Epithelial cell of proximal tubule (primary cell): ENCODE results near the gene LRATD1. TPM values are rescaled to one million over a fixed set of nuclear protein-coding genes. Genes with fewer than 3 reads are reported as not detected.

Source experiments
- DNase-seq: peaks from one replicate; pipeline ENCODE4 v3.0.0-alpha.2; 2011; ENCODE audit warnings: low read depth
- H3K4me3 ChIP-seq: 2 replicates; pipeline ENCODE4 v1.5.1; 2011; ENCODE audit warnings: low read depth, mild to moderate bottlenecking, low read length
- CTCF ChIP-seq: conservative IDR thresholded peaks from 2 replicates; pipeline ENCODE4 v1.5.1; 2012; ENCODE audit warnings: low read depth, mild to moderate bottlenecking, low read length
- total RNA-seq: library from RNA; depleted of rRNA; stranded (reverse); fragments of >200 nt; gene quantifications from 2 replicates; pipeline ENCODE4 v1.2.3, GENCODE V29; 2015

The LRATD1 gene
- total RNA-seq, 1 donor from 2014 or later, result 14.2 TPM

GRCh38 chr2:14638488-14638887 lies 6.0 kb downstream of the LRATD1 start:
- no peak for TF ChIP-seq CTCF
- no peak overlapping the region for H3K4me3 ChIP-seq
- no peak for DNase-seq

DNA sequence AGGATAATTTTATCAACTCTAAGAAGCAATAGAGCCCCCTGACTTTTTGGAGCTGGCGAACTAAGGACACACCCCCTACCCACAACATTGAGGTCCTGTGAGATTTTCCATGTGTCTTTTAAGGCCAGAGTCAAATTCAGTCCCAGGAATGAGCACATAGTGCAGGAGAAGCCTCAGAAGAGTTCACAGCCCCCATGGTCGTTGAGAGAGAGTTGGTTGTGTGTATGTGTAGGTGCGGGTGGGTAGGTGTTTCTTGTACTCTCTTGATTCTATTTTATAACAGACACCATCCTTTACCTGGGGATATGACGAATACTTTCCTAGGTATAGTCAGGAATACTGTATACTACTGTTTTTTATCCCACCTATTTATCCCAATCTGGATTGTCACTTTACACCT lies 8.6 kb downstream of the LRATD1 start:
- no peak for TF ChIP-seq CTCF
- no peak overlapping the region for H3K4me3 ChIP-seq
- no peak for DNase-seq

DNA sequence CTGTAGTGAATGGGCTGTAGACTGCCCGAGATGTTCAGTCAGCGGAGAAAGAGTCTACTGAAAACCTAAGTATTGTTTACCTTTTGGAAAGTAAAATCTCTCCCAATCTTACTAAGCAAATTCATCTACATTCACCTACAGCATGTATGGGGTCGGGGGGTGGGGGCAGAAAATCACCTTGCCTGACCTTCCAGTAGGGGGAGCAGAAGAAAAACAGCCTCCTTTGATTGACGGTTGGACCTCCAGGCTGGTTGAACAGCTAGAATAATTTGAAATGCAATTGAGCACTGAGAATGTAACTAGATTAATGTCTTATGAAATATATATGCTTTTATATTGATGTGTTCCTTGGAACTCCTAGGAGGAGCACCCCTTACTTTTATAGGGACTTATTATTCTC lies 10.0 kb downstream of the LRATD1 start:
- TF ChIP-seq CTCF, result peak; percentile 31
- no peak overlapping the region for H3K4me3 ChIP-seq
- no peak for DNase-seq

DNA sequence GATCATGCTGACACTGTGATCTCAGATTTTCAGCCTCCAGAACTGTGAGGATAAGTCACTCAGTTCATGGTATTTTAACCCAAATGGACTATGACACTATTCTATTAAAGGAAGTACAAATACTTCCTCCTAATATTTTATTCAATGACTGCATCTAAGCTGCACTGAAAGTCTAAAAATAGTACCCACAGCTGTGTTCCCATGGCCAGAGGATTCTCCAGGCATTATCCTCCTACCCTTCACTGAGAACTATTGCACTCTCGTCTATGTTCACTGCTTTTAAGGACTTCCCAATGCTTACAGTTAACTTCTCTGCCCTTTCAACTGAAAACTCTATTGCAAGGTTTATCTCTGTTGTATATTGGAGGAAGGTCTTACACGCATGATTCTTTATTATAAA lies 15.2 kb downstream of the LRATD1 start:
- TF ChIP-seq CTCF, result no peak
- DNase-seq, result no peak
- no peak overlapping the region for H3K4me3 ChIP-seq

- H3K4me3 ChIP-seq, result no peak overlapping the region
- TF ChIP-seq CTCF, result no peak
- DNase-seq, result no peak
Measured at GRCh38 chr2:14650066-14650465, 17.5 kb downstream of the LRATD1 start.

GRCh38 chr2:14654835-14655282 lies 22.3 kb downstream of the LRATD1 start:
- DNase-seq, result no peak
- no peak for TF ChIP-seq CTCF
- no peak overlapping the region for H3K4me3 ChIP-seq

GRCh38 chr2:14656146-14656545 lies 23.6 kb downstream of the LRATD1 start:
- no peak for TF ChIP-seq CTCF
- DNase-seq, result no peak
- H3K4me3 ChIP-seq, result no peak overlapping the region
